GM18508 (cell line): ENCODE data around the gene CD163L1.
"Not testable (repeated sequence)": the region's sequence is repeated elsewhere in the genome, so short reads cannot be mapped to it uniquely, and the experiment has no call there.

Experiments used
- ATAC-seq: cut with Tn5 transposase; IDR thresholded peaks from one replicate; pipeline ENCODE4 v1.9.1; 2021; ENCODE audit warnings: moderate number of reproducible peaks; ENCODE audit not compliant: insufficient read depth, unreplicated experiment

The CD163L1 gene

GRCh38 chr12:7444076-7444475 is at the start of gene CD163L1:
Gene CD163L1 (minus strand): TSS chr12:7444153. CDS start chr12:7444127, 26 bp downstream.
- ATAC-seq = no peak

- no peak for ATAC-seq
Observed at GRCh38 chr12:7493006-7493405, 49.1 kb upstream of the CD163L1 start.

- ATAC-seq = no peak
Observed at GRCh38 chr12:7486512-7486911, 42.6 kb upstream of the CD163L1 start.

- ATAC-seq = no peak
Observed at GRCh38 chr12:7485095-7485494, 41.1 kb upstream of the CD163L1 start.

GRCh38 chr12:7483343-7483742 is 39.4 kb upstream of the CD163L1 start:
- no peak for ATAC-seq

- no peak for ATAC-seq
Observed at GRCh38 chr12:7479771-7480170, 35.8 kb upstream of the CD163L1 start.

GRCh38 chr12:7472060-7472459 is 28.1 kb upstream of the CD163L1 start:
- ATAC-seq = no peak

- no peak for ATAC-seq
Observed at GRCh38 chr12:7460375-7461259, 16.7 kb upstream of the CD163L1 start.

- no peak for ATAC-seq
Observed at GRCh38 chr12:7459973-7460372, 16.0 kb upstream of the CD163L1 start.

GRCh38 chr12:7451756-7452155 is 7.8 kb upstream of the CD163L1 start:
- no peak for ATAC-seq

- no peak for ATAC-seq
Observed at GRCh38 chr12:7450667-7451066, 6.7 kb upstream of the CD163L1 start.

GRCh38 chr12:7448099-7448498 is 4.1 kb upstream of the CD163L1 start:
- ATAC-seq = no peak

GRCh38 chr12:7444537-7444936 is 584 bp upstream of the CD163L1 start:
- no peak for ATAC-seq

- no peak for ATAC-seq
Observed at GRCh38 chr12:7441216-7441615, 2.7 kb downstream of the CD163L1 start.

GRCh38 chr12:7439579-7440505 is 4.1 kb downstream of the CD163L1 start:
- ATAC-seq = no peak

GRCh38 chr12:7438291-7438995 is 5.5 kb downstream of the CD163L1 start:
- not testable (repeated sequence) for ATAC-seq

- ATAC-seq = not testable (repeated sequence)
Observed at GRCh38 chr12:7437494-7437893, 6.5 kb downstream of the CD163L1 start.

- no peak for ATAC-seq
Observed at GRCh38 chr12:7434670-7435069, 9.3 kb downstream of the CD163L1 start.

GRCh38 chr12:7433276-7433822 is 10.6 kb downstream of the CD163L1 start:
- no peak for ATAC-seq

- no peak for ATAC-seq
Observed at GRCh38 chr12:7431993-7432685, 11.8 kb downstream of the CD163L1 start.
